ENCODE measurements around the gene PKN2. TPM values are rescaled to one million over a fixed set of nuclear protein-coding genes. Genes with fewer than 3 reads are reported as not detected.
A peak's percentile ranks its signal among the peaks of the same experiment; 100 is the strongest.

The PKN2 gene
- total and polyA plus RNA-seq, 2 of the 8 experiments (the other 6 are each of a cell fraction or from before 2014, with no cell fraction given) = 7.8 to 32.0 TPM

GRCh38 chr1:88685259-88685620, 1.2 kb downstream of the PKN2 start:
- H3K56ac ChIP-seq (replicated peaks; ENCODE audit: insufficient read length, low read depth, low read length) = no peak overlapping the region
- H3K27me3 ChIP-seq (replicated peaks in 1 of 4; ENCODE audit: control insufficient read depth in 3 of 4, extremely low read depth in 1 of 4, insufficient read depth in 3 of 4, low read length in 3 of 4) = no peaks in the 10 kb centered on the region
- no peak overlapping the region for H2BK120ac ChIP-seq (replicated peaks; ENCODE audit: low read depth, low read length)
- no peaks in the 10 kb centered on the region for H3K79me1 ChIP-seq (ENCODE audit: low read depth, low read length)
- no peak for DNase-seq (ENCODE audit: low read depth in 1 of 2, low spot score in 2 of 2)
- H3K79me2 ChIP-seq (ENCODE audit: control insufficient read depth in 1 of 2, insufficient read depth in 2 of 2, low read length in 2 of 2) = peaks cover 4 to 54% of the 10 kb centered on the region in 2 experiments; a peak in 3 of 4 replicates
- peak overlapping the region; percentile 86 for H4K5ac ChIP-seq (ENCODE audit: insufficient read length, low read depth, low read length)
- H3K23me2 ChIP-seq (ENCODE audit: low read depth, low read length) = 0 out of 2 replicates have a peak, but pooled peaks cover 3% of the 10 kb centered on the region
- H3K4me3 ChIP-seq (ENCODE audit: extremely low read depth in 1 of 4, insufficient read depth in 2 of 4, low read depth in 3 of 4, low read length in 4 of 4) = peak overlapping the region; percentile 53 to 96 (median 92)
- no peak overlapping the region for H2AFZ ChIP-seq (ENCODE audit: low read length)
- H2BK20ac ChIP-seq (ENCODE audit: low read length) = no peak overlapping the region
- H3K4ac ChIP-seq (replicated peaks; ENCODE audit: insufficient read length, low read depth, low read length) = no peak overlapping the region
- no peak overlapping the region for H3K18ac ChIP-seq (ENCODE audit: extremely low read depth, low read length)
- no peak for FAIRE-seq
- no peak overlapping the region for H2BK5ac ChIP-seq (ENCODE audit: low read depth, low read length)
- H3K9me3 ChIP-seq (ENCODE audit: insufficient read depth in 2 of 2, low read depth in 1 of 2, low read length in 1 of 2) = no peaks in the 10 kb centered on the region
- no peak overlapping the region for H2AK5ac ChIP-seq (ENCODE audit: low read depth, low read length)
- no peaks in the 10 kb centered on the region; a peak in 1 of 8 replicates for H3K36me3 ChIP-seq (ENCODE audit: control insufficient read depth in 2 of 4, insufficient read depth in 4 of 4, low read length in 3 of 4)
- 0% methylated on average over 6 of the region's 7 CpGs; no CpG with 5 or more reads in 1 of the 2 experiments for WGBS, 2 experiments (ENCODE audit: extremely low coverage in 1 of 2, insufficient coverage in 1 of 2, insufficient read length in 1 of 2, insufficient replicate concordance in 2 of 2, low coverage in 1 of 2, low lambda C conversion rate in 2 of 2, missing lambda C conversion rate in 1 of 2)
- no peak overlapping the region for H3K14ac ChIP-seq (ENCODE audit: insufficient read length)
- H3K23ac ChIP-seq (ENCODE audit: insufficient read length) = no peak overlapping the region
- peak overlapping the region; percentile 27 to 98 (median 58); a peak in 6 of 7 replicates for H3K9ac ChIP-seq (replicated peaks in 1 of 4; ENCODE audit: extremely low read depth in 1 of 4, low read depth in 3 of 4, low read length in 3 of 4)
- H2BK12ac ChIP-seq (ENCODE audit: low read depth, low read length) = no peak overlapping the region
- H2BK15ac ChIP-seq (ENCODE audit: low read length) = no peak overlapping the region
- no peak overlapping the region for H3K27ac ChIP-seq (ENCODE audit: low read depth, low read length)
- no peak overlapping the region for H4K8ac ChIP-seq (ENCODE audit: extremely low read depth, insufficient read depth, low read length)
- H3K4me1 ChIP-seq (replicated peaks in 1 of 4; ENCODE audit: control insufficient read depth in 3 of 4, insufficient read depth in 4 of 4, low read length in 3 of 4) = 0 out of 7 replicates have a peak, but pooled peaks cover 0 to 3% (median 0%) of the 10 kb centered on the region in 4 experiments
- H4K91ac ChIP-seq (replicated peaks; ENCODE audit: insufficient read length, low read length) = no peak overlapping the region
- H4K20me1 ChIP-seq (replicated peaks in 1 of 2; ENCODE audit: control insufficient read depth in 1 of 2, insufficient read depth in 2 of 2, low read length in 2 of 2) = peaks cover 0 to 2% of the 10 kb centered on the region in 2 experiments
- ChIA-PET CTCF (ENCODE audit: partially characterized antibody) (interaction anchor here (0.9 to 6.0 kb wide), 7 partner anchors 12 to 191 kb away, joined by 3 to 37 read pairs (median 4); no protein-coding TSS in a partner anchor), POLR2A (ENCODE audit: partially characterized antibody) (interaction anchor here (1.0 to 2.7 kb wide), 8 partner anchors 9 to 206 kb away, joined by 3 to 25 read pairs (median 4); partner anchors contain the start of gene GTF2B)
- peak overlapping the region; percentile 9 to 78 for H3K4me2 ChIP-seq (ENCODE audit: insufficient read depth in 1 of 2, low read depth in 2 of 2, low read length in 2 of 2)
- TF ChIP-seq SIX5 (IDR thresholded peaks at IDR 0.05; ENCODE audit: low read depth, low read length) = no peak

Measured in H1 (cell line).